ENCODE data around the gene MGMT. TPM values are rescaled to one million over a fixed set of nuclear protein-coding genes. Genes with fewer than 3 reads are reported as not detected.

The MGMT gene
- total and polyA plus RNA-seq, 2 donors (not counting 3 experiments of a cell fraction or from before 2014, with no cell fraction given): 15.0 to 15.2 TPM

DNA sequence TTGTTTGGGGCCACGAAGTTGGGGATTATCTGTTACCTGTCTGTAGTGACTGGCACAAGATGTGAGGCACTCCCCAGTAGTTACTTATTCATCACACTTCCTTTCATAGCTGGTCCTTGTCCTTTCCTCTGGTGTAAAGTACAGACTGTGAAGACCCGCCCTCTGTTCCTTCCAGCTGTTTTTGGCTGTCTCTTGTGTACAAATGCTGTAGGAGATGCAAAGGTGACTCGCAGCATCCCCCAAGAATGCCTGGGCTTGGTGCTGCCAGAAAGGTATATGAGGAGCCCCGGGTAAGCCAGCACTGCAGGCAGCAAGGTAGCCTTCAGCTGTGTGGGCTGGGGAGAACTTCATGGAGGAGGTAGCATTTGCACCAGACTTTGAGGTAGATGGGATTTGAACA is 260.5 kb downstream of the MGMT start:
- intact Hi-C loops (cut with micrococcal nuclease): no loop called here
- TF ChIP-seq EZH2 (IDR thresholded peaks at IDR 0.05; ENCODE audit: borderline replicate concordance, low read depth, low read length, severe bottlenecking) (no peak), MYC (IDR thresholded peaks at IDR 0.05; ENCODE audit: low read depth, low read length) (no peak), POLR2AphosphoS5 (IDR thresholded peaks at IDR 0.05; ENCODE audit: insufficient read depth, low read depth, low read length) (no peak), POLR2A (IDR thresholded peaks at IDR 0.05; ENCODE audit: low read depth, low read length) (no peak), FOS (IDR thresholded peaks at IDR 0.05; ENCODE audit: borderline replicate concordance, insufficient read depth, low read length) (no peak), JUN (IDR thresholded peaks at IDR 0.05; ENCODE audit: borderline replicate concordance, insufficient read depth, insufficient read length, low read depth) (no peak), GATA2 (IDR thresholded peaks at IDR 0.05; ENCODE audit: insufficient read depth, insufficient read length, low read depth, low read length) (no peak)
- TF ChIP-seq, protein P1, sequence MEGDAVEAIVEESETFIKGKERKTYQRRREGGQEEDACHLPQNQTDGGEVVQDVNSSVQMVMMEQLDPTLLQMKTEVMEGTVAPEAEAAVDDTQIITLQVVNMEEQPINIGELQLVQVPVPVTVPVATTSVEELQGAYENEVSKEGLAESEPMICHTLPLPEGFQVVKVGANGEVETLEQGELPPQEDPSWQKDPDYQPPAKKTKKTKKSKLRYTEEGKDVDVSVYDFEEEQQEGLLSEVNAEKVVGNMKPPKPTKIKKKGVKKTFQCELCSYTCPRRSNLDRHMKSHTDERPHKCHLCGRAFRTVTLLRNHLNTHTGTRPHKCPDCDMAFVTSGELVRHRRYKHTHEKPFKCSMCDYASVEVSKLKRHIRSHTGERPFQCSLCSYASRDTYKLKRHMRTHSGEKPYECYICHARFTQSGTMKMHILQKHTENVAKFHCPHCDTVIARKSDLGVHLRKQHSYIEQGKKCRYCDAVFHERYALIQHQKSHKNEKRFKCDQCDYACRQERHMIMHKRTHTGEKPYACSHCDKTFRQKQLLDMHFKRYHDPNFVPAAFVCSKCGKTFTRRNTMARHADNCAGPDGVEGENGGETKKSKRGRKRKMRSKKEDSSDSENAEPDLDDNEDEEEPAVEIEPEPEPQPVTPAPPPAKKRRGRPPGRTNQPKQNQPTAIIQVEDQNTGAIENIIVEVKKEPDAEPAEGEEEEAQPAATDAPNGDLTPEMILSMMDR (IDR thresholded peaks at IDR 0.05; ENCODE audit: extremely low read depth in 1 of 2, insufficient read depth in 1 of 2, low read depth in 1 of 2, low read length in 2 of 2): no peak
- TF ChIP-seq, protein P2, sequence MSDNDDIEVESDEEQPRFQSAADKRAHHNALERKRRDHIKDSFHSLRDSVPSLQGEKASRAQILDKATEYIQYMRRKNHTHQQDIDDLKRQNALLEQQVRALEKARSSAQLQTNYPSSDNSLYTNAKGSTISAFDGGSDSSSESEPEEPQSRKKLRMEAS (IDR thresholded peaks at IDR 0.05; ENCODE audit: insufficient read depth, insufficient read length): no peak
- Histone ChIP-seq H3K27ac (ENCODE audit: insufficient read depth, low read depth, low read length) (no peak overlapping the region), H2AFZ (ENCODE audit: low read depth, low read length) (no peak overlapping the region), H3K79me2 (ENCODE audit: control insufficient read depth, insufficient read depth, low read length) (no peaks in the 10 kb centered on the region), H3K27me3 (ENCODE audit: control insufficient read depth in 2 of 2, insufficient read depth in 2 of 2, low read length in 2 of 2) (no peaks in the 10 kb centered on the region), H3K9me3 (replicated peaks; ENCODE audit: control insufficient read depth, insufficient read depth, low read length) (peaks cover 3% of the 10 kb centered on the region), H3K9ac (replicated peaks; ENCODE audit: extremely low read depth, insufficient read depth, low read length) (no peak overlapping the region), H3K4me3 (replicated peaks in 1 of 3; ENCODE audit: insufficient read depth in 1 of 3, low read depth in 1 of 3, low read length in 3 of 3) (no peak overlapping the region), H3K9me1 (replicated peaks; ENCODE audit: control insufficient read depth, extremely low read depth, insufficient read depth, low read length) (no peaks in the 10 kb centered on the region), H3K4me1 (ENCODE audit: control insufficient read depth, extremely low read depth, insufficient read depth, low read length) (no peaks in the 10 kb centered on the region), H4K20me1 (replicated peaks; ENCODE audit: control insufficient read depth, extremely low read depth, insufficient read depth, low read length) (no peaks in the 10 kb centered on the region), H3K36me3 (ENCODE audit: control insufficient read depth in 2 of 2, extremely low read depth in 1 of 2, insufficient read depth in 2 of 2, low read length in 2 of 2) (no peaks in the 10 kb centered on the region), H3K4me2 (ENCODE audit: insufficient read depth, low read length) (no peak overlapping the region)
- no peak for DNase-seq (ENCODE audit: low read depth, low spot score)
- dilution Hi-C loops (cut with MboI; ENCODE audit: extremely low pct_ligation_motif_present, low sequenced_read_pairs): no loop called here
- ChIA-PET CTCF (no interaction called here), POLR2A (no interaction called here)
- no TSS peak for BruUV-seq (replicated peaks)
- no peak for FAIRE-seq
